D721Med (cell line): ENCODE data around the gene MIB2.
"Not testable (repeated sequence)": the region's sequence is repeated elsewhere in the genome, so short reads cannot be mapped to it uniquely, and the experiment has no call there.

Experiments used
- DNase-seq: peaks from one replicate; pipeline ENCODE4 v3.0.0; 2011; ENCODE audit warnings: low spot score; ENCODE audit not compliant: insufficient read length
- FAIRE-seq: peaks from 2 replicates; lab custom pipeline; 2011; peaks lifted over from hg19 to GRCh38; lab: Jason Lieb, UNC
- CTCF ChIP-seq: IDR thresholded peaks from 2 replicates; pipeline ENCODE4 v1.5.1; 2012; ENCODE audit warnings: mild to moderate bottlenecking, control low read depth; ENCODE audit not compliant: insufficient read depth; ENCODE audit errors: missing control alignments

Gene MIB2

GRCh38 chr1:1629430-1630190, 14.3 kb downstream of the MIB2 start:
- TF ChIP-seq CTCF = no peak
- FAIRE-seq = no peak
- DNase-seq = no peak

GRCh38 chr1:1630191-1630964, 15.1 kb downstream of the MIB2 start:
- DNase-seq (no peak), FAIRE-seq (no peak)
- no peak for TF ChIP-seq CTCF

- TF ChIP-seq CTCF = no peak
- no peak for DNase-seq
- FAIRE-seq = no peak
These were observed 15.9 kb downstream of the MIB2 start for GRCh38 chr1:1630965-1631781.

- no peak for TF ChIP-seq CTCF
- no peak for FAIRE-seq
- no peak for DNase-seq
These were observed 16.6 kb downstream of the MIB2 start, which contains the start of gene MMP23B for GRCh38 chr1:1631782-1632420. MMP23B (plus strand) TSS chr1:1632173; CDS start chr1:1632219, 46 bp downstream.

GRCh38 chr1:1633409-1633808, 18.1 kb downstream of the MIB2 start:
- FAIRE-seq = not testable (repeated sequence)

GRCh38 chr1:1634613-1635012, 19.3 kb downstream of the MIB2 start:
- FAIRE-seq, DNase-seq: not testable (repeated sequence)

More at GRCh38 chr1:1633409-1633808, 18.1 kb downstream of the MIB2 start:
- not testable (repeated sequence) for DNase-seq

GRCh38 chr1:1636621-1637478, 21.6 kb downstream of the MIB2 start:
- not testable (repeated sequence) for FAIRE-seq, DNase-seq

- not testable (repeated sequence) for FAIRE-seq, DNase-seq
These were observed 22.2 kb downstream of the MIB2 start for GRCh38 chr1:1637479-1637875.

GRCh38 chr1:1638528-1638927, 23.2 kb downstream of the MIB2 start:
- not testable (repeated sequence) for FAIRE-seq, DNase-seq

- not testable (repeated sequence) for FAIRE-seq, DNase-seq
These were observed 24.1 kb downstream of the MIB2 start for GRCh38 chr1:1639368-1639767.

- DNase-seq = not testable (repeated sequence)
These were observed 24.8 kb downstream of the MIB2 start for GRCh38 chr1:1640081-1640480.

GRCh38 chr1:1640711-1641461, 25.6 kb downstream of the MIB2 start:
- not testable (repeated sequence) for FAIRE-seq, DNase-seq

More at GRCh38 chr1:1640081-1640480, 24.8 kb downstream of the MIB2 start:
- FAIRE-seq = not testable (repeated sequence)
